Neural progenitor cell (in vitro differentiated cells): Measurements from ENCODE around the gene MAP4K3. TPM values are rescaled to one million over a fixed set of nuclear protein-coding genes. Genes with fewer than 3 reads are reported as not detected.
A peak's percentile ranks its signal among the peaks of the same experiment; 100 is the strongest.

Source experiments
- DNase-seq: peaks from one replicate; pipeline ENCODE4 v3.0.0-alpha.2; 2016; ENCODE audit warnings: low spot score
- H2AFZ ChIP-seq: fragments of 200-600 bp; sonication (generic); replicated peaks from 2 replicates; pipeline ENCODE4 v1.6.1; 2016; ENCODE audit warnings: antibody characterized with exemption
- H3F3A ChIP-seq: fragments of 200-600 bp; sonication (generic); 2 replicates; pipeline ENCODE4 v1.6.1; 2016; ENCODE audit warnings: antibody characterized with exemption, low read depth
- H3K27ac ChIP-seq: fragments of 200-600 bp; sonication (generic); 2 replicates; pipeline ENCODE4 v1.5.1; 2016; ENCODE audit warnings: mild to moderate bottlenecking
- H3K27me3 ChIP-seq: fragments of 200-600 bp; sonication (generic); 2 replicates; pipeline ENCODE4 v1.6.1; 2016; ENCODE audit warnings: mild to moderate bottlenecking, moderate library complexity
- H3K36me3 ChIP-seq: fragments of 200-600 bp; sonication (generic); 2 replicates; pipeline ENCODE4 v1.5.1; 2016
- H3K4me1 ChIP-seq: fragments of 200-600 bp; sonication (generic); 2 replicates; pipeline ENCODE4 v1.6.1; 2016; ENCODE audit warnings: mixed run types
- H3K4me2 ChIP-seq: fragments of 200-600 bp; sonication (generic); 2 replicates; pipeline ENCODE4 v1.6.1; 2016
- H3K4me3 ChIP-seq: fragments of 200-600 bp; sonication (generic); 2 replicates; pipeline ENCODE4 v1.5.1; 2016
- H3K79me2 ChIP-seq: fragments of 200-600 bp; sonication (generic); 2 replicates; pipeline ENCODE4 v1.6.1; 2016; ENCODE audit warnings: low read depth
- H3K9ac ChIP-seq: fragments of 200-600 bp; sonication (generic); 2 replicates; pipeline ENCODE4 v1.6.1; 2016
- H3K9me3 ChIP-seq: fragments of 200-600 bp; sonication (generic); 2 replicates; pipeline ENCODE4 v1.5.1; 2016; ENCODE audit warnings: low read depth
- H4K20me1 ChIP-seq: fragments of 200-600 bp; sonication (generic); 2 replicates; pipeline ENCODE4 v1.6.1; 2016; ENCODE audit warnings: low read depth
- H3K27ac Mint-ChIP-seq: 3 replicates; pipeline ENCODE4 v1.8.0; 2021; ENCODE audit warnings: mixed read lengths
- H3K27me3 Mint-ChIP-seq: 2 replicates; pipeline ENCODE4 v1.8.0; 2022; ENCODE audit warnings: low read depth, mild to moderate bottlenecking, inconsistent platforms, moderate library complexity, mixed read lengths; ENCODE audit not compliant: insufficient read depth
- H3K36me3 Mint-ChIP-seq: 3 replicates; pipeline ENCODE4 v1.8.0; 2021; ENCODE audit warnings: mixed read lengths
- H3K4me1 Mint-ChIP-seq: 3 replicates; pipeline ENCODE4 v1.8.0; 2021; ENCODE audit warnings: mixed read lengths
- H3K4me3 Mint-ChIP-seq: 3 replicates; pipeline ENCODE4 v1.8.0; 2021; ENCODE audit warnings: mild to moderate bottlenecking, moderate library complexity, mixed read lengths
- H3K9me3 Mint-ChIP-seq: 3 replicates; pipeline ENCODE4 v1.8.0; 2020; ENCODE audit warnings: mixed read lengths
- CTCF ChIP-seq: fragments of 200-600 bp; sonication (generic); IDR thresholded peaks from 2 replicates; pipeline ENCODE4 v1.5.1; 2017; ENCODE audit warnings: antibody characterized with exemption, mild to moderate bottlenecking
- EZH2 ChIP-seq: fragments of 200-600 bp; sonication (generic); IDR thresholded peaks from 2 replicates; pipeline ENCODE4 v1.6.1; 2017; ENCODE audit warnings: antibody characterized with exemption, mild to moderate bottlenecking, moderate library complexity
- EZH2phosphoT487 ChIP-seq: fragments of 200-600 bp; sonication (generic); IDR thresholded peaks from 2 replicates; pipeline ENCODE4 v1.6.1; 2017; ENCODE audit warnings: antibody characterized with exemption
- total RNA-seq: library from RNA; depleted of rRNA; stranded (reverse); fragments of >200 nt; gene quantifications from 2 replicates; pipeline ENCODE4 v1.2.3, GENCODE V29; 2015; ENCODE audit warnings: low replicate concordance

Gene MAP4K3
- total RNA-seq, 1 donor from 2014 or later: 79.5 TPM

DNA sequence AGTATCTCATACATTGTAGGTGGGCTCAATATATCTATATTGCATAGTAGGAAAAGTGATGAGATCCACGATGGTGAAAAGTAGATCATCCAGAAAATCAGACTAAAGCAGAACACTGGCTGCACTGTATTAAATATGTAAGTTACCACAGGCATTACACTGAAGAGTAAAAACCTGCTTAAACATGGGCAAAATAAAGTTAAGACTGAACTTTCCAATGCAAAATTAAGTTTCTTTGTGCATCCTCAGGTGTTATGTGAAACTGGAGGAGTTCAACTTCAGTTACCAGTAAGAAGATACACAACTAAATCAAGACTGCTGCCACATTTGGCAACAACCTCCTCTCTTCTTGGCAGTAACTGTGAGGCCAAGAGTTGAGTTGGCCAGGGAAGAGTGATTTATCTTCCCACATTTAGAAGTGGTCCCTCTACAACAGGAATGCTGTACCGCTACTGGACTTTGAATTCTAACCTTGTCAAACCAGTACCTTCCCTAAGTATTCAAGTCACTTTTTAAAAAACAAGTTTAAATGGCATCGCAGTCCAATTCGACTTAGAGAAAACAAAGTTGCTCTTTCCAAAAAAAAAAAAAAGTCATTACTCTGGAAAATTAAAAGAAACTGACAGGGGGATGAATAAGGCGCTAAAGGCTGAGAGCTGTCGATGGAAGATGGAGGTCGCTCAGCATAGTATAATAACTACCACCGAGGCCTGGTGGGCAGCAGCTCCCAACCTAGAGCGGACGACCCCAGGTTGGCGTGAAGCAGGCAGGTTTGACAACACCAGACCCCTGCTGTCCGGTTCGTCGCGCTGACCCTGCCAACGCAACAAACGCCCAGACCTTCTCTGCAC, 1.1 kb downstream of the MAP4K3 start:
- H3K27me3 Mint-ChIP-seq: peaks cover 3% of the 10 kb centered on the region

DNA sequence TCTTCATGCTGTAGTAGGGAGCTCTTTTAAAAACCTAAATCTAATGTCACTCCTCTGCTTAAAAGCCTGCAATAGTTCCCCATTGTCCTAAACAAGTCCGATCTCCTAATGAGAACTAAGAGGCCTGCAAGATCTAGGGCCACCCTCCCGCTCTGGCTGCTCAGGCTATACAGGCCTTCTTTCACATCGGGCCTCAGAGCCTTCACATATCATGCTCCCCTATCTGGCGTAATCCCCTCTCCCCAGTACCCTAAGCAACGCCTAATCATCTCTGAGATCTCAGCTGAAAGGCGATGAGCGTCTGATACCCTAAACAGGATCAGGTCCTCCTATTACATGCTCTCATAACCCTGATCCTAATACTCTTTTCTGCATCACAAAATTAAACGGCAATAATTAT, 1.9 kb downstream of the MAP4K3 start:
- H3K36me3 ChIP-seq: no peaks in the 10 kb centered on the region
- peaks cover 45% of the 10 kb centered on the region for H3K4me1 Mint-ChIP-seq
- H3K4me2 ChIP-seq: peak overlapping the region; percentile 98
- H3K79me2 ChIP-seq: peaks cover 63% of the 10 kb centered on the region
- peaks cover 59% of the 10 kb centered on the region for H4K20me1 ChIP-seq
- peaks cover 41% of the 10 kb centered on the region for H3K4me1 ChIP-seq
- peak overlapping the region; percentile 26 for H3K27ac Mint-ChIP-seq
- H3K9ac ChIP-seq: no peak overlapping the region
- H2AFZ ChIP-seq: no peak overlapping the region
- H3K4me3 Mint-ChIP-seq: peak overlapping the region; percentile 97
- DNase-seq: peak; percentile 76
- peaks cover 2% of the 10 kb centered on the region for H3K9me3 Mint-ChIP-seq
- H3K9me3 ChIP-seq: no peaks in the 10 kb centered on the region
- H3F3A ChIP-seq: peaks cover 24% of the 10 kb centered on the region
- peaks cover 3% of the 10 kb centered on the region for H3K27me3 Mint-ChIP-seq
- H3K36me3 Mint-ChIP-seq: peaks cover 17% of the 10 kb centered on the region
- TF ChIP-seq EZH2phosphoT487 (no peak), EZH2 (no peak)
- peak overlapping the region; percentile 82 for H3K4me3 ChIP-seq
- no peak overlapping the region for H3K27ac ChIP-seq
- H3K27me3 ChIP-seq: peaks cover 8% of the 10 kb centered on the region

More for the DNA sequence above, 1.1 kb downstream of the MAP4K3 start:
- Mint-ChIP-seq H3K36me3 (peaks cover 14% of the 10 kb centered on the region), H3K27ac (peak overlapping the region; percentile 90), H3K4me1 (peaks cover 47% of the 10 kb centered on the region), H3K4me3 (peak overlapping the region; percentile 97), H3K9me3 (peaks cover 2% of the 10 kb centered on the region)
- no peak for DNase-seq
- Histone ChIP-seq H4K20me1 (peaks cover 54% of the 10 kb centered on the region), H3K36me3 (no peaks in the 10 kb centered on the region), H3K9ac (peak overlapping the region; percentile 82), H3K79me2 (peaks cover 56% of the 10 kb centered on the region), H3K27me3 (peaks cover 8% of the 10 kb centered on the region), H3K27ac (no peak overlapping the region), H2AFZ (peak overlapping the region; percentile 93), H3K4me1 (peaks cover 41% of the 10 kb centered on the region), H3K4me3 (peak overlapping the region; percentile 82), H3K9me3 (no peaks in the 10 kb centered on the region), H3F3A (peaks cover 24% of the 10 kb centered on the region), H3K4me2 (peak overlapping the region; percentile 98)
- no peak for TF ChIP-seq CTCF

- H3K4me3 Mint-ChIP-seq: peak overlapping the region; percentile 97
- Histone ChIP-seq H2AFZ (no peak overlapping the region), H3K4me3 (peak overlapping the region; percentile 82), H3K36me3 (no peaks in the 10 kb centered on the region), H3K9me3 (no peaks in the 10 kb centered on the region), H3K9ac (no peak overlapping the region), H3K4me1 (peaks cover 35% of the 10 kb centered on the region), H3K27me3 (peaks cover 8% of the 10 kb centered on the region), H4K20me1 (peaks cover 59% of the 10 kb centered on the region), H3K79me2 (peaks cover 72% of the 10 kb centered on the region), H3K4me2 (peak overlapping the region; percentile 98), H3F3A (peaks cover 24% of the 10 kb centered on the region), H3K27ac (no peak overlapping the region)
- H3K27me3 Mint-ChIP-seq: peaks cover 3% of the 10 kb centered on the region
- H3K4me1 Mint-ChIP-seq: peaks cover 39% of the 10 kb centered on the region
- TF ChIP-seq EZH2phosphoT487 (no peak), CTCF (no peak), EZH2 (no peak)
- peaks cover 7% of the 10 kb centered on the region for H3K9me3 Mint-ChIP-seq
- H3K27ac Mint-ChIP-seq: no peak overlapping the region
- H3K36me3 Mint-ChIP-seq: peaks cover 24% of the 10 kb centered on the region
- DNase-seq: no peak
Observed at GRCh38 chr2:39434233-39434897, 2.7 kb downstream of the MAP4K3 start.
